Measurements from ENCODE around the gene SPIN1.

The SPIN1 gene

DNA sequence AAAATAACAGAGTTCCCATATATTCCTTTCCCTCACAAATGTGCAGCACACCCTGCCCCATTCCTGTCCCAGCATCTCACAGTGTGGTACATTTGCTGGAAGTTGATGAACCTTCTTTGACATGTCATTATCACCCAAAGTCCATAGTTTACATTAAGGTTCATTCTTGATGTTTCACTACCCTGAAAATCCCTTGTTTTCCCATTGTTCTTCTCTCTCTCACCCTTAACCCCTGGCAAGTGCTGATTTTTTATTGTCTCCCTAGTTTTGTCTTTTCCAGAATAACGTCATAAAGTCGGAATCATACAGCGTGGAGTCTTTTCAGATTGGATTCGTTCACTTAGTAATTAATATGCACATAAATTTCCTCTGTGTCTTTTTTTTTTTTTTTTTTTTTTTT lies 48.1 kb downstream of the SPIN1 start:
- no peak for DNase-seq (ENCODE audit: low read depth)

- DNase-seq (ENCODE audit: low read depth), result no peak
These were observed 49.2 kb downstream of the SPIN1 start for GRCh38 chr9:88437210-88438146.

- no peak for DNase-seq (ENCODE audit: low read depth)
These were observed 50.6 kb downstream of the SPIN1 start for GRCh38 chr9:88438811-88439210.

DNA sequence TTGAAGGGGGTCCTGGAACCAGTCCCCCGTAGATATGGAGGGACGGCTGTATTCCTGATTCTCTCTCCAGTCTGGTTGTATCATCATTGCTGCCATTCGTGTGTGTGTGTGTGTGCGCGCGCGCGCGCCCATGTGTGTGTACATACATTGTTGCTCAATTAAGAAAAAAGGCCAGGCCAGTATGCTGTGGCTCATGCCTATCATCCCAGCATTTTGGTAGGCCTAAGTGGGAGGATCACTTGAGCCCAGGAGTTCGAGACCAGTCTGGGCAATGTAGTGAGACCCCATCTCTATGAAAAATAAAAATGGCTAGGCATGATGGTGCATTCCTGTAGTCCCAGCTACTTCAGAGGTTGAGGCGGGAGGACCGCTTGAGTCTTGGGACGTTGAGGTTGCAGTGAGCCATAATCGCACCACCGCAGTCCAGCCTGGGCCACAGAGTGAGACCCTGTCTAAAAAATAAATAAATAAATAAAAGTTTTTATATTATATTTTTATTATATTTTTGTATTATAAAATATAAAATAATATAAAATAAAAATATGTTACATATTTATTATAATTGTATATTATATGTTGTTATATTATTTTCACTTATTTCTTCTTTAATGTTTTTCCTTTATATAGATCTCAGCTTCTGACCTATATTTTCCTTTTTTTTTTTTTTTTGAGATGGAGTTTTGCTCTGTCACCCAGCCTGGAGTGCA lies 53.2 kb downstream of the SPIN1 start:
- DNase-seq (ENCODE audit: low read depth), result no peak

GRCh38 chr9:88443480-88444113 lies 55.4 kb downstream of the SPIN1 start:
- no peak for DNase-seq (ENCODE audit: low read depth)

DNA sequence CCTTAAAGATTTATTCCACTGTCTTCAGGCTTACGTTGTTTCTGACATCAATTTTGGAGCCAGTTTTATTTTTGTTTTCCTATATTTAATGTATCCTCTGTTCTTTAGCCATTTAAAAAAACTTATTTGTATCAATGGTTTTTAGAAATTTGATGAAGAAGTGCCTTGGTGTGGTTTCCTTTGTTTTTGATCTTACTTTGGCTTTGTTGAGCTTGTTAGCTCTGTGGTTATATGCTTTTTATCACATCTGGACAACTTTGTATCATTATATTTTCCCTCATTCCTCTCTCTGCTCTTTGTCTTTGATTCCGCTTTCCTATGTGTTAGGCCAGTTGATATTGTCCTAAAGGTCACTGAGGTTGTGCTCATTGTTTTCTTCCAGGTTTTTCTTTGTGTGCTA lies 58.5 kb downstream of the SPIN1 start:
- DNase-seq (ENCODE audit: low read depth), result no peak

DNA sequence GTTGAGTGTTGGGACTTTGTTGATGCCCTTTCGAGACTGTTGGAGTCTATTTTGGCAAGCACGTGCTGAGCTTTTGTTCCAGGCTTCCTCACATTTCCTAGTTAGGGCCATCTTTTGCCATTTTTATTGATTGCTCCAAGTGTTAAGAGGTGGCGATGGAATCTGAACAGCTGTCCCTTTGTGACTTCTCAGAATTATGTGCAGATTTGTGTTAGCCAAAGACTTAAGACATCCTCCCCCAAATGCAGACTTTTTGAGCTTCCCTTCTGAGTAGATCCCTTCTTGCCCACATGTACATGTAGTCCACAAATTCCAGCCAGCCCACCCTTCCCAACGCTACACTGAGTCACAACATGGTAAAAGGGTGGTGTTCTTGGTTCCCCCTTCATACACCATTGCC lies 59.2 kb downstream of the SPIN1 start:
- no peak for DNase-seq (ENCODE audit: low read depth)

GRCh38 chr9:88451160-88451559 lies 62.9 kb downstream of the SPIN1 start:
- DNase-seq (ENCODE audit: low read depth), result no peak

DNA sequence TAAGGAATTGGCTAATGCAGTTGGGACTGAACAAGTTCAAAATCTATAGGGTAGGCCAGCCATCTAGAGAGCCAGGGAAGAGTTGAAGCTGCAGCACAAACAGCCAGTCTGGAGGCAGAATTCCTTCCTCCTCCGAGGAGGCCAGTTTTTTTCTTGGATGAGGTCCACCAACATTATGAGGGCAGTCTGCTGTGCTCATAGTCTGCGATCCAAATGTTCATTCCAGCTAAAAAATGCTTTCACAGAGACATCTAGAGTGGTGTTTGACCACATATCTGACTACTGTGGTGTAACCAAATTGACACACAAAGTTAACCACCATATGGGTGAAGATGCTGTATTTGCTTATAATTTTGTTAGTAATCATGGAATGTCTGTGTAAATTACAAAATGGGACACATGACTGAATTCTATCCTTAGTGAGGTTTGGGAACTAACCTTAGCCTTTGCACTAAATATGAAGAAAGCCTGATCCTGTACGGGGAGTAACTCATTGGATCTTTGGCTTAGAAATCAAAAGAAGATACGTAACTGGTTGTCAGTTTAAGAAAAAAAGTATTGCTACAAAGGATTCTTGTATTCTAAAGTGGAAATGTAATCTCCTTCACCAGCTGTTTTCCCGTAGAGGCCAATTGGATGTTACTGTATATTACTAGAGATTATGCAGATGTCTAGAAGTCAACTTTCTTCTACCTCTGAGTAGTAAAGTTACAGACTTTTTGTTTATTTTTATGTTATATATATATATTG lies 70.6 kb downstream of the SPIN1 start:
- DNase-seq (ENCODE audit: low read depth), result peak; percentile 12

DNA sequence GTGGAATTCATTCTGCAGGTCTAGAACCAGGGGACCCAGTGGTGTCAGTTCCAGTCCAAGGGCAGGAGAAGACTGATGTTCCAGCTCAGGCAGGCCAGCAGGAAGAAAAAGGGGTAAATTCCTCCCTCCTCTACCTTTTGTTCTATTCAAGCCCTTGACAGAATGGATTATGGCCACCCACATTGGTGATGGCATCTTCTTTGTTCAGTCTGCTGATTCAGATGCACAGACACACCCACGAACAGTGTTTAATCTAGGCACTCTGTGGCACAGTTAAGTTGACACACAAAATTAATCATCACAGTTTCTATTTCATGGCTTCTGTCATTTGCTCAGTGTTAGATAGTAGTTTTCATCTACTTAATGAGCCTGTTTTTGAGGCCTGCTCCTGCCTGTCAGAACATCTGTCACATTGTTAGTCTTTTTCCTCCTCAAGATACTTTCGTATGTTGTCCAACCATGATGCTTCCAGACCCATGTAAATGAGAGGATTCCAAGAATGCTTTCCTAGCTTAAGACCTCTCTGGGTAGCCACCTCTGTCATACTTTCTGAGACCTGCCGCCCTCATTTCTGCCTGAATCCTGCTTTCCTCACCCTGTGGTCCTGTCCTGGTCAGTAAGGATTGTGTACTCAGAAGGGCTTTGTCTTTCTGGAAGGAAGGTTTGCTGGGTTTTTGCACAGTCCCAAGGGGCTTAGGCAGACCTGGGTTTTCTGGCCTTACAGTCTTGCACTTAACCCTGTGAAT lies 72.5 kb downstream of the SPIN1 start:
- no peak for DNase-seq (ENCODE audit: low read depth)

DNA sequence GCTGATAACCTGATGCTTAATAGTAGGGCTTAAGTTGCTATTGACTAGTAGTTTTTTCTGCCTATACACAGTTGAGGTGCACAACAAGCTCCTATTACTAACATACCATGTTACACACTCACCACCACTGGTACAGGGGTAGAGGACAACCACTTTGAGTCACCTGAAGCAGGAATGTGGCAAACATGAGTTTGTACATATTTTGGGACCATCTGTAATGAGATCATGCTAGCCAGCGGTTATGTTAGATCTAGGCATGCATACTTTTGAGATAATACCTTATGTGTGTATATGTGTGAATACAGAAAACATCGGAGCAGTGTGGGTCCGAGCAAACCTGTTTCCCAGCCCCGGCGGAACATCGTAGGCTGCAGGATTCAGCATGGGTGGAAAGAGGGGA lies 73.9 kb downstream of the SPIN1 start:
- no peak for DNase-seq (ENCODE audit: low read depth)

DNA sequence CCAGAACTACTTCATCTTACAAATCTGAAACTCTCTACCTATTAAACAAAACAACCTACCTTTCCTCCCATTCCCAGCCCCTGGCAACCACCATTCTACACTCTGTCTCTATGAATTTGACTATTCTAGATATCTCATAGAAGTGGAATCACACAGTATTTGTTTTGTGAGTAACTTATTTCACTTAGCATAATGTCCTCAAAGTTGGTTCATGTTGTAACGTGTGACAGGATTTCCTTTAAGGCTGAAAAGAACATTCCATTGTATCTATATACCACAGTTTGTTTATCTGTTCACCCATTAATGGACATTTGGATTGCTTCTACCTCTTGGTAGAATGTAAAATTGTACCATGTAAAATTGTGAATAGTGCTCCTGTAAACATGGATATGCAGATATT lies 76.6 kb downstream of the SPIN1 start:
- DNase-seq (ENCODE audit: low read depth), result no peak

- DNase-seq (ENCODE audit: low read depth), result no peak
These were observed 80.0 kb downstream of the SPIN1 start for GRCh38 chr9:88468226-88468625.

DNA sequence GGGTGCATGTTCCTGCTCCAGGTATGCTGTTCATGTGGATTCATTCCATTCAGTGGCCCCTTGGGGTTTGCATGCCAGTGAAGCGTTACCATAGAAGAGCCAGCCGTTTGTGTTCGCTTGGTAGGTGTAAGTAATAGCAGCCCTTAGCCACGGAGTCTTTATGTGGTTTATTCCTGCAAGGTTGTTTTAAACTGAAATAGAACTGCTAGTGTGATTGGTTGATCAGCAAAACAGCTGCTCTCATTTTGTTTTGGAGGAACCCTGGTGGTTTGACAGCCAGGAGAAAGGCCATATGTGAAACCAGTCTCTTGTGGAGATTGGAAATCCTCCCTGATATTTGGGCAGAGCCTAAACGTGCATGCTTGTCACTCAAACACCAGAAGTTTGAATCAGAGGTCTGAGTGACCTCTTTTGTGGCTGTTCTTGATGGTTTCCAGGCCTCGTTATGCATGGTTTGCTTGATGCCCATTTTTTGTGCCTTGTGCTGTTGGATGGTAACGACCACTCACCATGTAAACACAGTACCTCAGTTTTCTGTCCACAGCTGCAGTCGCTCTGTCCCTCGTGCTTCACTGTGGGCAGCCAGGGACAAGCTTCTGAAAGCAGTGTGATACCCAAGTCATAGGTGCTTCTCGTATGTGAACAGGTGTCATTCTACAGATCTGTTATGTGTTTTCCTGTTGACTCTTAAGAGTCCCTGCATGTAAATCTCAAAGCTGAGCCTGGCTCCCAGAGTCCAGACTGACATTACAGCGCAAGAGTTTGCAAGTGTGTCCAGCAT lies 88.4 kb downstream of the SPIN1 start:
- no peak for DNase-seq (ENCODE audit: low read depth)

- DNase-seq (ENCODE audit: low read depth), result peak; percentile 24
These were observed 89.1 kb downstream of the SPIN1 start for GRCh38 chr9:88477300-88477751.

GRCh38 chr9:88478246-88478645 lies 90.0 kb downstream of the SPIN1 start:
- no peak for DNase-seq (ENCODE audit: low read depth)

- no peak for DNase-seq (ENCODE audit: low read depth)
These were observed 93.7 kb downstream of the SPIN1 start for GRCh38 chr9:88481933-88482332.

GRCh38 chr9:88488166-88488565 lies 99.9 kb downstream of the SPIN1 start:
- no peak for DNase-seq (ENCODE audit: low read depth)

DNA sequence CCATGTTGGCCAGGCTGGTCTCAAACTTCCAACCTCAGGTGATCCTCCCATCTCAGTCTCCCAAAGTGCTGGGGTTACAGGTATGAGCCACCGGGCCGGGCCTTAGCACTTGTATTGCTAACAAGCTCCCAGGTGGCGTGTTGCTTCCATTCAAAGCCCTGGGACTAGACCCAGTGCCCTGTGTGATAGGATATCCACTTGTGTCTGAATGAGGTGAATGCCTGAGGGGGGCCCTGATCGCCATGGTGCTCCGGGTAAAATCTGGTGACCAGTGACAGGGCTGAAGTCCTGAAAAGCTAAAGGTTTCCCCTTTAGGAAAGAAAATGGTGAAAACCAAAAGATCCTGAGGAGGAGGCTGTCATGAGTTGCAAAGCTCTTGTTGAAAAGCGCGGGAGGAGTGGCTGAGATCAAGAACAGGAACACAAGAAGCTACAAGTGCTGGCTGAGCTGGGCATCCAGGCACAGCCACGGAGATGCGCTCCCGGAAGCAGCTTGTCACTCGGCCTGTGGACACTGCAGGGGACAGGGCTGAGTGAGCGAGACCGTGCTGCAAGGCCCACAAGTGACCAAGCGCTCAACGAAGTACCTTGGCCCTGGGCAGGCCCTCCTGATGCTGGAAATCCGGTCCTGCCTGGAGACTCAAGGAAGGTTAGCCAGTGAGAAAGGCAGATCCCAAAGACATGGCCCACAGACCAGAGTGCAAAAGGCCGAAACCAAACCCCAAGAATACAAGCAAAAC lies 106.9 kb downstream of the SPIN1 start:
- no peak for DNase-seq (ENCODE audit: low read depth)

GRCh38 chr9:88497224-88497623 lies 109.0 kb downstream of the SPIN1 start:
- DNase-seq (ENCODE audit: low read depth), result no peak
